HEK293T (cell line): ENCODE measurements around the gene USP32.

Source experiments
- BHLHE40 ChIP-seq: fragments of 450-650 bp; IDR thresholded peaks from 2 replicates; pipeline ENCODE4 v1.6.1; 2016; ENCODE audit warnings: mild to moderate bottlenecking, moderate library complexity, borderline replicate concordance
- CTBP1 ChIP-seq: fragments of 450-650 bp; IDR thresholded peaks from 2 replicates; pipeline ENCODE4 v1.6.1; 2016; ENCODE audit warnings: borderline replicate concordance
- ELF4 ChIP-seq: fragments of 450-650 bp; IDR thresholded peaks from 2 replicates; pipeline ENCODE4 v1.6.1; 2017; ENCODE audit warnings: antibody characterized with exemption
- FOXK2 ChIP-seq: fragments of 450-650 bp; IDR thresholded peaks from 2 replicates; pipeline ENCODE4 v1.6.1; 2016; ENCODE audit warnings: mild to moderate bottlenecking
- FOXM1 ChIP-seq: fragments of 450-650 bp; IDR thresholded peaks from 2 replicates; pipeline ENCODE4 v1.6.1; 2017; ENCODE audit warnings: mild to moderate bottlenecking, borderline replicate concordance
- HDGF ChIP-seq: fragments of 450-650 bp; IDR thresholded peaks from 2 replicates; pipeline ENCODE4 v1.6.1; 2017; ENCODE audit warnings: antibody characterized with exemption, borderline replicate concordance
- L3MBTL2 ChIP-seq: fragments of 450-650 bp; conservative IDR thresholded peaks from 2 replicates; pipeline ENCODE4 v1.6.1; 2016; ENCODE audit warnings: mild to moderate bottlenecking
- NFRKB ChIP-seq: fragments of 450-650 bp; IDR thresholded peaks from 2 replicates; pipeline ENCODE4 v1.6.1; 2016; ENCODE audit warnings: mild to moderate bottlenecking, moderate library complexity
- PKNOX1 ChIP-seq: fragments of 450-650 bp; IDR thresholded peaks from 2 replicates; pipeline ENCODE4 v1.6.1; 2016
- SP1 ChIP-seq: fragments of 450-650 bp; IDR thresholded peaks from 2 replicates; pipeline ENCODE4 v1.6.1; 2017
- SUZ12 ChIP-seq: fragments of 450-650 bp; IDR thresholded peaks from 2 replicates; pipeline ENCODE4 v1.6.1; 2016; ENCODE audit warnings: mild to moderate bottlenecking
- TARDBP ChIP-seq: fragments of 450-650 bp; IDR thresholded peaks from 2 replicates; pipeline ENCODE4 v1.6.1; 2016

GRCh38 chr17:60322056-60322387 is 69.9 kb downstream of the USP32 start:
- TF ChIP-seq FOXM1 = no peak
- no peak for TF ChIP-seq SUZ12
- no peak for TF ChIP-seq L3MBTL2
- TF ChIP-seq BHLHE40 = no peak
- no peak for TF ChIP-seq CTBP1
- no peak for TF ChIP-seq HDGF
- no peak for TF ChIP-seq FOXK2
- no peak for TF ChIP-seq SP1
- no peak for TF ChIP-seq NFRKB
- no peak for TF ChIP-seq ELF4
- TF ChIP-seq TARDBP = no peak
- TF ChIP-seq PKNOX1 = no peak
